ENCODE results near the gene GDPGP1. TPM values are rescaled to one million over a fixed set of nuclear protein-coding genes. Genes with fewer than 3 reads are reported as not detected.
A peak's percentile ranks its signal among the peaks of the same experiment; 100 is the strongest.
"Not testable (repeated sequence)": the region's sequence is repeated elsewhere in the genome, so short reads cannot be mapped to it uniquely, and the experiment has no call there.

The GDPGP1 gene
- polyA plus RNA-seq, 1 donor from 2014 or later = 4.3 TPM

- H4K20me1 ChIP-seq (ENCODE audit: insufficient read depth); H3K27me3 ChIP-seq (ENCODE audit: insufficient read depth, low read depth, low read length); H3K9ac ChIP-seq (ENCODE audit: low read length); H3K36me3 ChIP-seq (ENCODE audit: insufficient read depth, low read length); H2AFZ ChIP-seq (ENCODE audit: low read depth, low read length); H3K4me2 ChIP-seq (ENCODE audit: low read length); H3K9me3 ChIP-seq (ENCODE audit: low read length); H3K4me3 ChIP-seq (ENCODE audit: low read length); H3K9me2 ChIP-seq (ENCODE audit: insufficient read depth, low read length); H3K27ac ChIP-seq (ENCODE audit: low read length); H3F3A ChIP-seq (ENCODE audit: insufficient read depth, low read length, poor library complexity, severe bottlenecking); H3K79me2 ChIP-seq (replicated peaks; ENCODE audit: insufficient read depth, low read length): not testable (repeated sequence)
- TF ChIP-seq SMC3 (conservative IDR thresholded peaks at IDR 0.05; ENCODE audit: poor library complexity) (peak; percentile 21), CTCF (IDR thresholded peaks at IDR 0.05; ENCODE audit: poor library complexity, severe bottlenecking) (peak; percentile 51)
These were observed 59.2 kb downstream of the GDPGP1 start for GRCh38 chr15:90293040-90293810.

- Histone ChIP-seq H3K9me2 (ENCODE audit: insufficient read depth, low read length) (no peaks in the 10 kb centered on the region), H3K27me3 (ENCODE audit: insufficient read depth, low read depth, low read length) (no peaks in the 10 kb centered on the region), H3K9me3 (ENCODE audit: low read length) (no peaks in the 10 kb centered on the region), H3F3A (ENCODE audit: insufficient read depth, low read length, poor library complexity, severe bottlenecking) (no peaks in the 10 kb centered on the region), H3K9ac (ENCODE audit: low read length) (no peak overlapping the region), H2AFZ (ENCODE audit: low read depth, low read length) (no peak overlapping the region), H3K79me2 (replicated peaks; ENCODE audit: insufficient read depth, low read length) (no peaks in the 10 kb centered on the region), H3K4me2 (ENCODE audit: low read length) (no peak overlapping the region), H3K36me3 (ENCODE audit: insufficient read depth, low read length) (no peaks in the 10 kb centered on the region), H3K27ac (ENCODE audit: low read length) (no peak overlapping the region), H3K4me3 (ENCODE audit: low read length) (no peak overlapping the region), H4K20me1 (ENCODE audit: insufficient read depth) (no peaks in the 10 kb centered on the region)
- TF ChIP-seq RAD21 (conservative IDR thresholded peaks at IDR 0.05) (no peak), EZH2 (IDR thresholded peaks at IDR 0.05; ENCODE audit: borderline replicate concordance, insufficient read depth, low read length, poor library complexity, severe bottlenecking) (no peak), POLR2AphosphoS5 (IDR thresholded peaks at IDR 0.05) (no peak), SMC3 (conservative IDR thresholded peaks at IDR 0.05; ENCODE audit: poor library complexity) (no peak), MXI1 (conservative IDR thresholded peaks at IDR 0.05; ENCODE audit: poor library complexity, severe bottlenecking) (no peak), EP300 (conservative IDR thresholded peaks at IDR 0.05; ENCODE audit: poor library complexity, severe bottlenecking) (no peak), CTCF (IDR thresholded peaks at IDR 0.05; ENCODE audit: poor library complexity, severe bottlenecking) (no peak), REST (IDR thresholded peaks at IDR 0.05; ENCODE audit: borderline replicate concordance) (no peak), TAF1 (IDR thresholded peaks at IDR 0.05; ENCODE audit: low read depth) (no peak)
These were observed 60.1 kb downstream of the GDPGP1 start for GRCh38 chr15:90294159-90294558.

Data from neural cell (in vitro differentiated cells).